Endodermal cell (in vitro differentiated cells): Measurements from ENCODE around the gene ACAD10. TPM values are rescaled to one million over a fixed set of nuclear protein-coding genes. Genes with fewer than 3 reads are reported as not detected.

Source experiments
- DNase-seq: peaks from one replicate; pipeline ENCODE4 v3.0.0-alpha.2; 2017
- H3K27ac ChIP-seq: 2 replicates; pipeline ENCODE4 v1.5.1; 2013; ENCODE audit warnings: mild to moderate bottlenecking, low read depth, low read length, moderate library complexity
- H3K27me3 ChIP-seq: 2 replicates; pipeline ENCODE4 v1.6.1; 2013; ENCODE audit warnings: mild to moderate bottlenecking, low read length, moderate library complexity; ENCODE audit not compliant: insufficient read depth, control insufficient read depth, poor library complexity, severe bottlenecking
- H3K36me3 ChIP-seq: 2 replicates; pipeline ENCODE4 v1.7.0; 2013; ENCODE audit warnings: mild to moderate bottlenecking, low read length, moderate library complexity; ENCODE audit not compliant: control insufficient read depth, insufficient read depth
- H3K4me1 ChIP-seq: one replicate; pipeline ENCODE4 v1.7.0; 2013; ENCODE audit warnings: low read length; ENCODE audit not compliant: control insufficient read depth, insufficient read depth
- H3K4me3 ChIP-seq: 2 replicates; pipeline ENCODE4 v1.5.1; 2013; ENCODE audit warnings: mild to moderate bottlenecking, low read length, moderate library complexity
- H3K9ac ChIP-seq: 2 replicates; pipeline ENCODE4 v1.6.1; 2013; ENCODE audit warnings: mild to moderate bottlenecking, low read length, moderate library complexity; ENCODE audit not compliant: poor library complexity, severe bottlenecking; ENCODE audit errors: extremely low read depth
- H3K9me3 ChIP-seq: 2 replicates; pipeline ENCODE4 v1.6.1; 2013; ENCODE audit warnings: mild to moderate bottlenecking, low read length, moderate library complexity; ENCODE audit not compliant: control insufficient read depth
- H3K27ac Mint-ChIP-seq: 2 replicates; pipeline ENCODE4 v1.8.0; 2020; ENCODE audit warnings: mixed read lengths
- H3K27me3 Mint-ChIP-seq: 2 replicates; pipeline ENCODE4 v1.8.0; 2021; ENCODE audit warnings: mild to moderate bottlenecking, mixed read lengths; ENCODE audit not compliant: insufficient read depth
- H3K36me3 Mint-ChIP-seq: 2 replicates; pipeline ENCODE4 v1.8.0; 2020; ENCODE audit warnings: low read depth, mixed read lengths
- H3K4me1 Mint-ChIP-seq: 2 replicates; pipeline ENCODE4 v1.8.0; 2020; ENCODE audit warnings: mixed read lengths
- H3K4me3 Mint-ChIP-seq: 2 replicates; pipeline ENCODE4 v1.8.0; 2020; ENCODE audit warnings: mild to moderate bottlenecking, moderate library complexity, mixed read lengths
- H3K9me3 Mint-ChIP-seq: 2 replicates; pipeline ENCODE4 v1.8.0; 2020; ENCODE audit warnings: mild to moderate bottlenecking, mixed read lengths
- CTCF ChIP-seq: fragments of 200-600 bp; sonication (generic); conservative IDR thresholded peaks from 2 replicates; pipeline ENCODE4 v1.5.0; 2021; ENCODE audit warnings: antibody characterized with exemption, mild to moderate bottlenecking
- WGBS, 2 experiments: methylation state at CpG; one replicate each; pipeline versions ENCODE4 v1.1.5 to v1.1.7; 2013; ENCODE audit warnings: missing lambda C conversion rate in 2 of 2, mixed read lengths in 1 of 2; ENCODE audit not compliant: insufficient coverage in 1 of 2, insufficient read length in 1 of 2; 5-methylcytosine and 5-hydroxymethylcytosine counted together
- total RNA-seq, 2 donors: library from RNA; stranded (reverse); fragmentation: NEBNext Ultra II Directional in 1 of 2; extraction: Animal tissue kit (Norgen Biotek cat#: 25700) in 1 of 2; gene quantifications; 2 replicates in 1 of 2; 3 replicates in 1 of 2; pipeline ENCODE4 v1.2.1, GENCODE V29; 2021

The ACAD10 gene
- total RNA-seq, 2 donors from 2014 or later, result 43.7 to 47.0 TPM

GRCh38 chr12:111699962-111700361 is 14.1 kb downstream of the ACAD10 start:
- Mint-ChIP-seq H3K36me3 (peaks cover 57% of the 10 kb centered on the region), H3K27me3 (no peaks in the 10 kb centered on the region), H3K4me3 (no peak overlapping the region), H3K4me1 (no peaks in the 10 kb centered on the region), H3K27ac (no peak overlapping the region), H3K9me3 (no peaks in the 10 kb centered on the region)
- no peaks in the 10 kb centered on the region for H3K4me1 ChIP-seq
- no peaks in the 10 kb centered on the region for H3K27me3 ChIP-seq
- H3K9me3 ChIP-seq, result no peaks in the 10 kb centered on the region
- no peak overlapping the region for H3K4me3 ChIP-seq
- no peak for DNase-seq
- H3K36me3 ChIP-seq, result peaks cover 38% of the 10 kb centered on the region
- TF ChIP-seq CTCF, result no peak
- H3K9ac ChIP-seq, result no peak overlapping the region
- WGBS, 2 experiments, result 71 to 92% methylated on average over 1 of the region's 2 CpGs
- no peak overlapping the region for H3K27ac ChIP-seq

DNA sequence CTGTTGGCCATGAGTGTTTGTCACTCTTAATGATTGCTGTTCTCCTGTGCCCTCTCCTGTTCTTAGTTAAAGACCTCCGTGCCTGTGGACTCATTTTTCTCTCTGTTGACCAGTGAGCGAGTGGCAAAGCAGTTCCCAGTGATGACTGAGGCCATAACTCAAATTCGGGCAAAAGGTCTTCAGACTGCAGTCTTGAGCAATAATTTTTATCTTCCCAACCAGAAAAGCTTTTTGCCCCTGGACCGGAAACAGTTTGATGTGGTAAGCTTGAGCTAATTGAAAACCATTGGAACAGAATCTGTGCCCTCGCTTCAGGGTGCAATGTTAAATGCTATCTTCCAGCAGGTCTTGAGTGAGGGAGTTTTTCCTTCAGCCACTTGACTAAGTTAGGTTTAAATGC is 19.8 kb downstream of the ACAD10 start:
- Histone ChIP-seq H3K9ac (no peak overlapping the region), H3K27ac (no peak overlapping the region), H3K4me1 (no peaks in the 10 kb centered on the region), H3K9me3 (no peaks in the 10 kb centered on the region), H3K4me3 (no peak overlapping the region), H3K27me3 (no peaks in the 10 kb centered on the region), H3K36me3 (peaks cover 54% of the 10 kb centered on the region)
- no peak for TF ChIP-seq CTCF
- Mint-ChIP-seq H3K36me3 (peaks cover 67% of the 10 kb centered on the region), H3K27me3 (no peaks in the 10 kb centered on the region), H3K9me3 (no peaks in the 10 kb centered on the region), H3K4me3 (no peak overlapping the region), H3K4me1 (no peaks in the 10 kb centered on the region), H3K27ac (no peak overlapping the region)
- no peak for DNase-seq
- 93 to 96% methylated on average over 4 to 5 of the region's 5 CpGs for WGBS, 2 experiments

DNA sequence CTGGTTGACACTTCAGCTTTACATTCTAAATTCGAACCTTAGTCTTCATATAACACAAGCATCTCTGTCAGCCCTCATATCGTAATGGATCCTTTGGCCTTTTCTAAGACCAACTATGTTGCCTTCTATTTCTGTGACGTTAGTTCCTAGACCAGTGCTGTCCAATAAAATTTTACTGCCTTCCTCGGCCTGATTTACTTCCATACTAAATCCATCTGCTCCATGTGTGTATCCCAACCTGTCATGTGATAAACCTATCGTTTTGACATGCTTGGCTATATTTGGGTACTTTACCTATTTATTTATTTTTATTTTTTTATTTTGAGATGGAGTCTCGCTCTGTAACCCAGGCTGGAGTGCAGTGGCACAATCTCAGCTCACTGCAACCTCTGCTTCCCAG is 20.3 kb downstream of the ACAD10 start:
- no peaks in the 10 kb centered on the region for H3K9me3 ChIP-seq
- H3K27ac ChIP-seq, result no peak overlapping the region
- no peaks in the 10 kb centered on the region for H3K4me1 ChIP-seq
- H3K9ac ChIP-seq, result no peak overlapping the region
- TF ChIP-seq CTCF, result no peak
- peaks cover 49% of the 10 kb centered on the region for H3K36me3 ChIP-seq
- Mint-ChIP-seq H3K36me3 (peaks cover 68% of the 10 kb centered on the region), H3K27ac (no peak overlapping the region), H3K4me3 (no peak overlapping the region), H3K9me3 (no peaks in the 10 kb centered on the region), H3K4me1 (no peaks in the 10 kb centered on the region), H3K27me3 (no peaks in the 10 kb centered on the region)
- H3K27me3 ChIP-seq, result no peaks in the 10 kb centered on the region
- WGBS, 2 experiments, result 89 to 91% methylated on average over 4 to 5 of the region's 6 CpGs
- no peak for DNase-seq
- H3K4me3 ChIP-seq, result no peak overlapping the region
